Naive B cell (primary cell): ENCODE data around the gene CEP68. TPM values are rescaled to one million over a fixed set of nuclear protein-coding genes. Genes with fewer than 3 reads are reported as not detected.
A peak's percentile ranks its signal among the peaks of the same experiment; 100 is the strongest.

Experiments used
- ATAC-seq, 2 donors: fragments of 150-1000 bp; cut with Tn5 transposase; 2 replicates each; pipeline ENCODE4 v1.10.0; 2021; ENCODE audit warnings: low read depth in 2 of 2, mild to moderate bottlenecking in 2 of 2, moderate library complexity in 2 of 2
- DNase-seq: peaks from one replicate; pipeline ENCODE4 v3.0.0; 2022
- H3K27ac Mint-ChIP-seq, 6 donors: one replicate each; pipeline ENCODE4 v1.8.0; 2020 to 2022; ENCODE audit warnings: mild to moderate bottlenecking in 6 of 6, mixed read lengths in 6 of 6, moderate library complexity in 5 of 6, inconsistent platforms in 2 of 6
- H3K27me3 Mint-ChIP-seq, 3 donors: one replicate each; pipeline ENCODE4 v1.8.0; 2021 to 2022; ENCODE audit warnings: mixed read lengths in 3 of 3, mild to moderate bottlenecking in 1 of 3
- H3K36me3 Mint-ChIP-seq, 2 donors: one replicate each; pipeline ENCODE4 v1.8.0; 2020 to 2022; ENCODE audit warnings: mixed read lengths in 2 of 2, inconsistent platforms in 1 of 2, mild to moderate bottlenecking in 1 of 2
- H3K4me1 Mint-ChIP-seq, 3 donors: one replicate each; pipeline ENCODE4 v1.8.0; 2020 to 2022; ENCODE audit warnings: mixed read lengths in 3 of 3, inconsistent platforms in 1 of 3, mild to moderate bottlenecking in 1 of 3, moderate library complexity in 1 of 3
- H3K4me3 Mint-ChIP-seq, 8 donors: one replicate each; pipeline ENCODE4 v1.8.0; 2020 to 2022; ENCODE audit warnings: mild to moderate bottlenecking in 8 of 8, mixed read lengths in 8 of 8, moderate library complexity in 8 of 8, inconsistent platforms in 2 of 8
- H3K9me3 Mint-ChIP-seq, 7 donors: one replicate each; pipeline ENCODE4 v1.8.0; 2020 to 2022; ENCODE audit warnings: mixed read lengths in 7 of 7, mild to moderate bottlenecking in 5 of 7, inconsistent platforms in 2 of 7, moderate library complexity in 1 of 7
- polyA plus RNA-seq, 6 donors: library from polyadenylated mRNA; unstranded; fragments of 300-500 nt; fragmentation: Illumina TruSeq; gene quantifications; one replicate each; pipeline ENCODE4 v1.2.3, GENCODE V29; 2021; ENCODE audit warnings: low read depth in 6 of 6

CEP68 gene
- polyA plus RNA-seq, 6 donors from 2014 or later: 16.6 to 21.0 (median 18.6) TPM

GRCh38 chr2:65070172-65070830 is 14.1 kb downstream of the CEP68 start:
- Mint-ChIP-seq H3K4me1 (peaks cover 29 to 56% (median 41%) of the 10 kb centered on the region in 3 donors), H3K36me3 (no peaks in the 10 kb centered on the region), H3K27me3 (no peaks in the 10 kb centered on the region), H3K9me3 (no peaks in the 10 kb centered on the region), H3K27ac (peak overlapping the region in 3 of 6 donors; percentile 37 to 86 (median 77)), H3K4me3 (no peak overlapping the region)
- DNase-seq (no peak), ATAC-seq (no peak)

- DNase-seq: no peak
- Mint-ChIP-seq H3K4me3 (no peak overlapping the region), H3K4me1 (peaks cover 29 to 51% (median 41%) of the 10 kb centered on the region in 3 donors), H3K9me3 (no peaks in the 10 kb centered on the region), H3K27ac (peak overlapping the region in 3 of 6 donors; percentile 37 to 86 (median 77)), H3K27me3 (no peaks in the 10 kb centered on the region), H3K36me3 (no peaks in the 10 kb centered on the region)
- no peak for ATAC-seq
These were observed 14.6 kb downstream of the CEP68 start for GRCh38 chr2:65070856-65071255.

GRCh38 chr2:65071499-65072180 is 15.4 kb downstream of the CEP68 start:
- Mint-ChIP-seq H3K36me3 (no peaks in the 10 kb centered on the region), H3K9me3 (no peaks in the 10 kb centered on the region), H3K27ac (peak overlapping the region in 5 of 6 donors; percentile 58 to 93 (median 80)), H3K27me3 (no peaks in the 10 kb centered on the region), H3K4me3 (peak overlapping the region in 1 of 8 donors; percentile 29), H3K4me1 (peaks cover 29 to 50% (median 41%) of the 10 kb centered on the region in 3 donors)
- DNase-seq: no peak
- no peak for ATAC-seq

- Mint-ChIP-seq H3K36me3 (no peaks in the 10 kb centered on the region), H3K4me3 (no peak overlapping the region), H3K4me1 (peaks cover 25 to 43% (median 35%) of the 10 kb centered on the region in 3 donors), H3K27me3 (no peaks in the 10 kb centered on the region), H3K9me3 (no peaks in the 10 kb centered on the region), H3K27ac (peak overlapping the region; percentile 58 to 93 (median 73))
- DNase-seq: peak; percentile 42
- ATAC-seq: peak; percentile 90 to 91
These were observed 16.2 kb downstream of the CEP68 start for GRCh38 chr2:65072181-65072970.

- Mint-ChIP-seq H3K4me3 (peak overlapping the region in 2 of 8 donors; percentile 38 to 56), H3K4me1 (peaks cover 16 to 41% (median 28%) of the 10 kb centered on the region in 3 donors), H3K27ac (peak overlapping the region in 3 of 6 donors; percentile 31 to 82 (median 60)), H3K9me3 (no peaks in the 10 kb centered on the region), H3K36me3 (no peaks in the 10 kb centered on the region), H3K27me3 (no peaks in the 10 kb centered on the region)
- DNase-seq: no peak
- no peak for ATAC-seq
These were observed 17.8 kb downstream of the CEP68 start for GRCh38 chr2:65073879-65074565.

GRCh38 chr2:65075176-65075575 is 19.0 kb downstream of the CEP68 start:
- Mint-ChIP-seq H3K27ac (peak overlapping the region in 3 of 6 donors; percentile 31 to 36 (median 32)), H3K4me3 (no peak overlapping the region), H3K9me3 (no peaks in the 10 kb centered on the region), H3K36me3 (no peaks in the 10 kb centered on the region), H3K4me1 (peaks cover 16 to 38% (median 25%) of the 10 kb centered on the region in 3 donors), H3K27me3 (no peaks in the 10 kb centered on the region)
- ATAC-seq (no peak), DNase-seq (no peak)

- peaks cover 16 to 33% (median 24%) of the 10 kb centered on the region in 3 donors for H3K4me1 Mint-ChIP-seq
- H3K27me3 Mint-ChIP-seq: no peaks in the 10 kb centered on the region
- peak overlapping the region in 3 of 6 donors; percentile 31 to 76 (median 70) for H3K27ac Mint-ChIP-seq
- no peak for ATAC-seq
- no peaks in the 10 kb centered on the region for H3K36me3 Mint-ChIP-seq
- H3K4me3 Mint-ChIP-seq: no peak overlapping the region
- no peak for DNase-seq
- no peaks in the 10 kb centered on the region for H3K9me3 Mint-ChIP-seq
These were observed 19.6 kb downstream of the CEP68 start for GRCh38 chr2:65075605-65076344.

- Mint-ChIP-seq H3K27me3 (no peaks in the 10 kb centered on the region), H3K27ac (peak overlapping the region in 4 of 6 donors; percentile 31 to 87 (median 64)), H3K4me3 (no peak overlapping the region), H3K36me3 (no peaks in the 10 kb centered on the region), H3K9me3 (no peaks in the 10 kb centered on the region), H3K4me1 (peaks cover 19 to 35% (median 20%) of the 10 kb centered on the region in 3 donors)
- ATAC-seq: no peak
- DNase-seq: no peak
These were observed 20.1 kb downstream of the CEP68 start for GRCh38 chr2:65076345-65076710.

GRCh38 chr2:65077898-65078297 is 21.7 kb downstream of the CEP68 start:
- no peak for DNase-seq
- no peaks in the 10 kb centered on the region for H3K36me3 Mint-ChIP-seq
- H3K9me3 Mint-ChIP-seq: no peaks in the 10 kb centered on the region
- no peaks in the 10 kb centered on the region for H3K27me3 Mint-ChIP-seq
- H3K4me3 Mint-ChIP-seq: no peak overlapping the region
- peak overlapping the region in 4 of 6 donors; percentile 65 to 84 (median 74) for H3K27ac Mint-ChIP-seq
- ATAC-seq: no peak
- H3K4me1 Mint-ChIP-seq: peaks cover 14 to 32% (median 15%) of the 10 kb centered on the region in 3 donors

- H3K27ac Mint-ChIP-seq: peak overlapping the region in 3 of 6 donors; percentile 13 to 93 (median 73)
- H3K36me3 Mint-ChIP-seq: no peaks in the 10 kb centered on the region
- no peak for ATAC-seq
- peaks cover 15 to 28% (median 16%) of the 10 kb centered on the region in 3 donors for H3K4me1 Mint-ChIP-seq
- H3K27me3 Mint-ChIP-seq: no peaks in the 10 kb centered on the region
- DNase-seq: no peak
- no peak overlapping the region for H3K4me3 Mint-ChIP-seq
- H3K9me3 Mint-ChIP-seq: no peaks in the 10 kb centered on the region
These were observed 22.8 kb downstream of the CEP68 start for GRCh38 chr2:65079017-65079416.

GRCh38 chr2:65081232-65081685 is 25.0 kb downstream of the CEP68 start:
- Mint-ChIP-seq H3K9me3 (no peaks in the 10 kb centered on the region), H3K4me1 (peaks cover 15 to 28% (median 16%) of the 10 kb centered on the region in 3 donors), H3K27ac (peak overlapping the region in 5 of 6 donors; percentile 34 to 67 (median 48)), H3K4me3 (peak overlapping the region in 1 of 8 donors; percentile 41), H3K27me3 (no peaks in the 10 kb centered on the region), H3K36me3 (peaks cover 0 to 7% of the 10 kb centered on the region in 2 donors)
- ATAC-seq (peak; percentile 23), DNase-seq (no peak)

GRCh38 chr2:65085148-65085547 is 28.9 kb downstream of the CEP68 start:
- DNase-seq: no peak
- Mint-ChIP-seq H3K9me3 (no peaks in the 10 kb centered on the region), H3K36me3 (peaks cover 6 to 9% of the 10 kb centered on the region in 2 donors), H3K4me1 (peaks cover 7 to 15% (median 13%) of the 10 kb centered on the region in 3 donors), H3K27ac (no peak overlapping the region), H3K27me3 (no peaks in the 10 kb centered on the region), H3K4me3 (no peak overlapping the region)
- ATAC-seq: no peak
